Measurements from ENCODE around the gene RNF135. TPM values are rescaled to one million over a fixed set of nuclear protein-coding genes. Genes with fewer than 3 reads are reported as not detected.
"Not testable (repeated sequence)": the region's sequence is repeated elsewhere in the genome, so short reads cannot be mapped to it uniquely, and the experiment has no call there.

The RNF135 gene
- total RNA-seq, 4 donors from 2014 or later: 4.4 to 9.3 (median 6.5) TPM

DNA sequence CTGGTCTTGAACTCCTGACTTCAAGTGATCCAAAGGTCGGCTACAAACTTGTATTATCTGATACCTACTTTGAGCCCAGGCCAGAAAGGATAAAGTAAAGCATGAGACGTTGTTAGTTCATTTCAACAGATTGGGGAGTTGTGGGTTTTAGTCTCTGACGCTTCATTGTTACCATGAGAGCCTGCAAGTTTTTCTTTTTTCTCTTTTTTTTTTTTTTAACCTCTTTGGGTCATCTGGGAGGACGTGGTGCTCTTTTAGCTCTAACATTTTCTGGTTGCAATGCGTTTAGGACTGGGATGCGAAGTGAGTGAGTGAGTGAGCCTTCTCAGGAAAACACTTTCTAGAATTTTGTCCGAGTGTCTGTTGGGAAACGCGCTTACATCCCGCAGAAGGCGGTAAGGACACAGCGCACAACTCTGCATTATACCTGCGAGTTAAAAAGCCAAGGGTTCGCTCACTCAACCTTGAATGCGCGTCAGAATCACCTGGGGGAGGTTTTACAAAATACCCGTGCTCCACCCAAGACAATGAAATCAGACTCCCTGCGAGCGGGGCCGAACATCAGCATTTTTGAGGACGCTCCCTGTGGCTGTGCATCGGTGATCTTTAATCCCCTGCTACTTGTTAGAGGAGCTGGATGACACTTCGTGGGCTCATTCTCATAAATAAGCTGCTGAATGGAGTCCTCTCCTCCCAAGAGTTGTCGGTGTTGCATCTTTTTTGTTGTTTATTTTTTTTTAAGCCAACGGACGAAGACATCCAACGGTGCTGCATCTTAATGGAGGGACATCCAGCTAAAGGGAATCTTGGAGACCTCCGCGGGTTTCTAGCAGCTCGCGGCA, 629 bp upstream of the RNF135 start:
- H3K4me3 ChIP-seq: peak overlapping the region; percentile 51 to 76 (median 68)
- TF ChIP-seq POLR2A (IDR thresholded peaks at IDR 0.05): no peak
- TF ChIP-seq, protein P1, sequence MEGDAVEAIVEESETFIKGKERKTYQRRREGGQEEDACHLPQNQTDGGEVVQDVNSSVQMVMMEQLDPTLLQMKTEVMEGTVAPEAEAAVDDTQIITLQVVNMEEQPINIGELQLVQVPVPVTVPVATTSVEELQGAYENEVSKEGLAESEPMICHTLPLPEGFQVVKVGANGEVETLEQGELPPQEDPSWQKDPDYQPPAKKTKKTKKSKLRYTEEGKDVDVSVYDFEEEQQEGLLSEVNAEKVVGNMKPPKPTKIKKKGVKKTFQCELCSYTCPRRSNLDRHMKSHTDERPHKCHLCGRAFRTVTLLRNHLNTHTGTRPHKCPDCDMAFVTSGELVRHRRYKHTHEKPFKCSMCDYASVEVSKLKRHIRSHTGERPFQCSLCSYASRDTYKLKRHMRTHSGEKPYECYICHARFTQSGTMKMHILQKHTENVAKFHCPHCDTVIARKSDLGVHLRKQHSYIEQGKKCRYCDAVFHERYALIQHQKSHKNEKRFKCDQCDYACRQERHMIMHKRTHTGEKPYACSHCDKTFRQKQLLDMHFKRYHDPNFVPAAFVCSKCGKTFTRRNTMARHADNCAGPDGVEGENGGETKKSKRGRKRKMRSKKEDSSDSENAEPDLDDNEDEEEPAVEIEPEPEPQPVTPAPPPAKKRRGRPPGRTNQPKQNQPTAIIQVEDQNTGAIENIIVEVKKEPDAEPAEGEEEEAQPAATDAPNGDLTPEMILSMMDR (IDR thresholded peaks at IDR 0.05 in 4 of 5, conservative IDR thresholded peaks at IDR 0.05 in 1 of 5): no peak
- intact Hi-C loops (cut with DNase I; ENCODE audit: low total_unique reads): no loop called here

DNA sequence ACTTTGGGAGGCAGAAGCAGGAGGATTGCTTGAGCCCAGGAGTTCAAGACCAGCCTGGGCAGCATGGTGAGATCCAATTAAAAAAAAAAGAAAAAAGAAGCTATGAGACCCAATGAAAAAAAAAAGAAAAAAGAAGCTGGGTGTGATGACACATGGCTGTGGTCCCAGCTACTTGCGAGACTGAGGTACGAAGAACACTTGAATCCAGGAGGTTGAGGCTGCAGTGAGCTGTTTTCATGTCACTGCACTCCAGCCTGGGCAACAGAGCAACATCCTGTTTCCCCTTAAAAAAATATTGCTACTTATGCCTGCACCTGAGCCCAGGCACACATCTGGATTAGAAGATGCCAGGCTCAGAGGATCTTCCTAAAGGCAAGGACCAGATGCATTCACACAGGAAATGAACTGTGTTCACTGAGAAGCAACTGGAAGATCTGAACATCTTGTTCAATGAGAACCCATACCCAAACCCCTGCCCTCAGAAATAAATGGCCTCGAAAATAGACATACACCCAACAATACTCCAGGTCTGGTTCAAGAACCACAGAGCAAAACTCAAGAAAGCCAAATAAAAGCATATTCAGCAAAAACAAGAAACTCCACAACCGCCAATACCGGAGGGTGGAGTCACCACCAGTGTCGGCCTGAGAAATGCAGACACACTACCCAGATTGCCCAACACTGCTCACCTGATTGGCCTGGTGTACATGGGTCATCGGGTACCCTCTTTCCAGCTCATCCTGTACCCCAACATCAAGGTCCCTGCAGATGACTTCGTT, 4.4 kb downstream of the RNF135 start:
- H3K36me3 ChIP-seq: no peaks in the 10 kb centered on the region
- intact Hi-C loops (cut with DNase I; ENCODE audit: low total_unique reads): no loop called here

More for the DNA sequence above, 629 bp upstream of the RNF135 start:
- ATAC-seq (peak in 1 of 2 donors; percentile 7), DNase-seq (no peak)
- Histone ChIP-seq H3K27me3 (peaks cover 0 to 6% (median 0%) of the 10 kb centered on the region in 3 donors), H3K36me3 (no peaks in the 10 kb centered on the region), H3K4me1 (no peaks in the 10 kb centered on the region), H3K9me3 (no peaks in the 10 kb centered on the region), H3K27ac (peak overlapping the region; percentile 69 to 88 (median 84))
- in situ Hi-C loops (cut with MboI; ENCODE audit: low sequenced_read_pairs in 4 of 4): no loop called here

DNA sequence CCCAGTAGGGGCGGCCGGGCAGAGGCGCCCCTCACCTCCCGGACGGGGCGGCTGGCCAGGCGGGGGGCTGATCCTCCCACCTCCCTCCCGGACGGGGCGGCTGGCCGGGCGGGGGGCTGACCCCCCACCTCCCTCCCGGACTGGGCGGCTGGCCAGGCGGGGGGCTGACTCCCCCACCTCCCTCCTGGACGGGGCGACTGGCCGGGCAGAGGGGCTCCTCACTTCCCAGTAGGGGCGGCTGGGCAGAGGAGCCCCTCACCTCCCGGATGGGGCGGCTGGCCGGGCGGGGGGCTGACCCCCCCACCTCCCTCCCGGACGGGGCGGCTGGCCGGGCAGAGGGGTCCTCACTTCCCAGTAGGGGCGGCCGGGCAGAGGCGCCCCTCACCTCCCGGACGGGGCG, 9.1 kb downstream of the RNF135 start:
- H3K4me3 ChIP-seq; H3K4me1 ChIP-seq; H3K36me3 ChIP-seq; in situ Hi-C loops (cut with MboI; ENCODE audit: low sequenced_read_pairs in 4 of 4); DNase-seq; intact Hi-C loops (cut with DNase I; ENCODE audit: low total_unique reads); H3K9me3 ChIP-seq; H3K27me3 ChIP-seq; ATAC-seq; H3K27ac ChIP-seq: not testable (repeated sequence)

More for the DNA sequence above, 4.4 kb downstream of the RNF135 start:
- Histone ChIP-seq H3K9me3 (no peaks in the 10 kb centered on the region), H3K4me1 (no peaks in the 10 kb centered on the region), H3K27ac (no peak overlapping the region), H3K27me3 (peaks cover 0 to 6% (median 0%) of the 10 kb centered on the region in 3 donors), H3K4me3 (no peak overlapping the region)
- DNase-seq: no peak
- TF ChIP-seq, protein P1 (IDR thresholded peaks at IDR 0.05 in 4 of 5, conservative IDR thresholded peaks at IDR 0.05 in 1 of 5): no peak
- TF ChIP-seq POLR2A (IDR thresholded peaks at IDR 0.05): no peak
- in situ Hi-C loops (cut with MboI; ENCODE audit: low sequenced_read_pairs in 4 of 4): no loop called here
- ATAC-seq: no peak

DNA sequence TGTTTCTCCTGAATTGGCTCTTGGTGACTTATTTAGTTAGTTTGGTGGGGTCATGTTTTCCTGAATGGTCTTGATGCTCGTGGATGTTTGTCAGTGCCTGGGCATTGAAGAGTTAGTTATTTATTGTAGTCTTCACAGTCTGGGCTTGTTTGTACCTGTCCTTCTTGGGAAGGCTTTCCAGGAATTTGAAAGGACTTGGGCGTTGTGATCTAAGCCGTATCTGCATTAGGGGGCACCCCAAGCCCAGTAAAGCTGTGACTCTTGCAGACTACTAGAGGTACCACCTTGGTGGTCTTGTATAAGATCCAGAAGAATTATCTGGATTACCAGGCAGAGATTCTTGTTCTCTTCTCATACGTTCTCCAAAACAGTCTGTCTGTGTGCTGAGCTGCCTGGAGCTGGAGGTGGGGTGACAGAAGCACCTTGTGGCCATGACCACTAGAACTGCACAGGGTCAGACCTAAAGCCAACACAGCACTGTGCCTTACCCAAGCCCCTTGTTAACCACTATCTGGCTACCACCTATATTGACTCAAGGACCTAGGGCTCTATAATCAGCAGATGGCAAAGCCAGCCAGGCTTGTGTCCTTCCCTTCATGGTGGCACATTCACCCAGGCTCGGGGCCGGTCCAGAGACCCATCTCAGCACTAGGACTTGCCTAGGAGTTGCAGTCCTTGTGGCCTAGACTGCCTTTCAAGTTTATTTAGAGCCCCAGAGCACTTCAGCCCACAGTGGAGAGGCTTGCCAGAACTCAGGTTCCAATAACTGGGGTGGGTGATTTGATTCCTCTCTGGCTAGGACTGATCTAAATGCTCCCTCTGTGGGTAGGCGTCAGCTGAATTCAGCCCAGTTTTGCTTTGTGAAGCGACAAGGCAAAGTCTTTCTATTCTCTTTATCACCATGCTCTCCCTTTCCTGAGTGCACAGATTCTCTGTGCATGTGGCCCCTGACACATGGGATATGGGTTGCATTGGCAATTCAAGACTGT, 11.0 kb downstream of the RNF135 start:
- Histone ChIP-seq H3K27me3 (no peaks in the 10 kb centered on the region), H3K9me3 (no peaks in the 10 kb centered on the region), H3K36me3 (no peaks in the 10 kb centered on the region), H3K4me3 (no peak overlapping the region), H3K27ac (no peak overlapping the region), H3K4me1 (no peaks in the 10 kb centered on the region)
- in situ Hi-C loops (cut with MboI; ENCODE audit: low sequenced_read_pairs in 4 of 4) (no loop called here), intact Hi-C loops (cut with DNase I; ENCODE audit: low total_unique reads) (no loop called here)
- DNase-seq (no peak), ATAC-seq (no peak)
- TF ChIP-seq, protein P1 (IDR thresholded peaks at IDR 0.05 in 4 of 5, conservative IDR thresholded peaks at IDR 0.05 in 1 of 5): no peak
- no peak for TF ChIP-seq POLR2A (IDR thresholded peaks at IDR 0.05)

All from gastrocnemius medialis (tissue), 4 donors.